Natural killer cell (primary cell): ENCODE data around the gene TBC1D3K. TPM values are rescaled to one million over a fixed set of nuclear protein-coding genes. Genes with fewer than 3 reads are reported as not detected.

Source experiments
- total RNA-seq, 4 donors: library from RNA; stranded (reverse); fragments of 120-200 nt in 1 of 4; gene quantifications; one replicate each; pipeline versions ENCODE4 v1.2.3 to v1.2.4, GENCODE V29; 2013 to 2022

TBC1D3K gene
- total RNA-seq, 3 donors from 2014 or later (not counting 1 experiment from before 2014, with no cell fraction given) = not detected

Other genes starting within 250 kb of the TBC1D3K start
- not detected for gene HNF1B, start 179.4 kb upstream of the TBC1D3K start, total RNA-seq
- gene TBC1D3L, start 64.6 kb downstream of the TBC1D3K start, total RNA-seq = 10 to 100 TPM in 1 of 3 donors, 1 to 10 TPM in 2; 1.4 to 19.7 (median 7.9) TPM
- 10 to 100 TPM in 1 of 3 donors, 1 to 10 TPM in 2; 2.6 to 14.7 (median 4.9) TPM for gene TBC1D3D, start 79.6 kb downstream of the TBC1D3K start, total RNA-seq
- gene TBC1D3C, start 144.2 kb downstream of the TBC1D3K start, total RNA-seq = 1 to 10 TPM in 2 of 3 donors, not detected in 1; 1.2 to 2.1 TPM
- 10 to 100 TPM in 1 of 3 donors, not detected in 2; 11.5 TPM for gene TBC1D3E, start 203.5 kb downstream of the TBC1D3K start, total RNA-seq